Cardiac septum (tissue), 1 donor: ENCODE data around the gene OTX1. TPM values are rescaled to one million over a fixed set of nuclear protein-coding genes. Genes with fewer than 3 reads are reported as not detected.
A peak's percentile ranks its signal among the peaks of the same experiment; 100 is the strongest.
"Not testable (repeated sequence)": the region's sequence is repeated elsewhere in the genome, so short reads cannot be mapped to it uniquely, and the experiment has no call there.

Source experiments
- DNase-seq: peaks from one replicate; pipeline ENCODE4 v3.0.0-alpha.2; 2020; ENCODE audit warnings: low spot score
- intact Hi-C: fragments of 100-400 bp; cut with DNase I; formaldehyde crosslinking; loops from one replicate; pipeline ENCODE4 v1.14.0; 2022
- total RNA-seq: library from RNA; stranded (reverse); fragmentation: NEBNext Ultra II Directional; extraction: Animal tissue kit (Norgen Biotek cat#: 25700); gene quantifications from one replicate; pipeline ENCODE4 v1.2.1, GENCODE V29; 2021
- donor health status: DM: no; HTN: no; CAD: no.

OTX1 gene
- total RNA-seq, 1 donor from 2014 or later, result not detected

- intact Hi-C loops, result no loop called here
- peak; percentile 76 for DNase-seq
Observed at GRCh38 chr2:63056107-63057050, 5.7 kb downstream of the OTX1 start.

DNA sequence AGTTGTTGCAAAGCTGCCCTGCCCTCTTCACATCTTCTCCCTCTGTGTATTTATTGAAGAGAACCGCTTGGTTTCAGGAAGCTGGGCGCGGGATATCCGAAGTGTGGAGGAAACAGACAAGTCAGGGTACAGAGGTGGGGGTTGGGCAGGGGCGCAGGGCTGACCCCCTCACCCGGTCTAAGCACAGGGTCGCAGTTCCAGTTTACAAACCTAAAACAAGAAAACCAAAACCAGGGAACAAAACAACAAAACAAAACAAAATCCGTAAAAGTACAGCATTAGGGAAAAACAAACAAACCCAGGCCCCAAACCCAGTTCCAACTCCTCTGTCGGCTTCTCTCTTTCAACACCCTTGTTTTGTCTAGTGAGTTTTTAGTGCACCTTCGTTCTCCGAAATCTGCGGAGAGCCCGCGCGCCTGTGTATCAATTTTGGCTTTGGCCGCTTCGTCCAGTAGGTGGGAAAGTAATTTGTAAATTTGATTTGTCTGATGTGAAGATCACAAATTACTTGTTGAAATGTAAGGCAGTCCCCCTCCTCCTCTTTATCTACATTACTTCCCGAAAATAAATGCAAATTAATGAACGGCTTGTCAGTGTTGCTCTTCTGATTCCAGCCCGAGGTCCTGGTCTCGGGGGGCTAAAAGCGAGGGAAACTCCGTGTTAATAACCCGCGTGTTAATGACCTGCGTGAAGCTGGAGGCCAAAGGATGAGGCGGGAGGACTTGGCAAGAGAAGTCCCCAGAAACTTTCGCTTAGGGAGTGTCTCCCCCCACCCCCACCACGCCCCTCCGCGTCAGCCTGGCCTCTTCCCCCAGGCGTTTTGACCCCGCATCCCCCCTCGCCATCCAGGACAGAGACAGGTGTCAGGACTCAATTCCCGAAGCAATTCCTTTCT lies 6.9 kb downstream of the OTX1 start:
- no peak for DNase-seq
- intact Hi-C loops, result no loop called here

- intact Hi-C loops, result no loop called here
- DNase-seq, result no peak
Observed at GRCh38 chr2:63058144-63058920, 7.7 kb downstream of the OTX1 start.

DNA sequence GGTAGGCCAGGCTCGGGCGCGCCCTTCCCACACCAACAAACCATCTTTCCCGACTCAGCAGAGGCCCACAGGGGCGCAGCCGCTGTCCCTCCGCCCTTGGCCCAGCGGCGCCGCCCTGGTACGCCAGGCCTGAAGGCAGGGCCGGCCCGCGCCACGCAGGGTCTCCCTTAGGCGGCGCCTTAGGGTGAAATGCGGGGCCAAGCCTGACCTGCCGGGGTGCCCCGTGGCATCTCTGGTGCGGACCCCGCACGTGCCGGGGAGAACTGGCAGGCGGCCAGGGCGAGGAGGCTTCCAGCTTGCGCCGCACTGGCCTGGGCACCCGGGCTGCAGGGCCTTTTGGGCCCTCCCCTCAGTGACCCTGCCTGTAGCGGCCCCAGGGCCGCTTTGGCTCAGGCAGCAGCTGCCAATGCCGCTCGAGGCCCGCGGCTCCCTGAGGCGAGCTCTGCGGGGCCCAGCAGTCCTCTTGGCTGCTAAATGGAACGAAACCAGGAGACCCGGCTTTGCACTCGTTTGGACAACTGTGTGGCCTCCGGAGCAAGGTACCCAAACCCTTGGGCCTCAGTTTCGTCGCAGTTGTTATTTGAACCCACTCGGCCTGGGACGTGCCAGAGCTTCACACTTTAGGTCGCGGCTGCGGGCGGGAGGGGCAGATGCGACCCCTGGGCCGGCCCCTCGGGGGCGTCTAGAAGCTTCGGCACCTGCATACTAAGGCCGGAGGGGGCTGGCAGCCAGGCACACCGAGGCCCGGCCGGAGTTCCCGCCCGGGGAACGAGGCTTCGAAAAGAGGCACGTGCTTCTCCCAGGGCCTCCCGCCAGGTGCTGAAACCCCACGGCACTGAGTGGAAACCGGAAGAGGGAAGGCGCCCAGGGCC lies 8.5 kb downstream of the OTX1 start:
- intact Hi-C loops, result no loop called here
- DNase-seq, result no peak

DNA sequence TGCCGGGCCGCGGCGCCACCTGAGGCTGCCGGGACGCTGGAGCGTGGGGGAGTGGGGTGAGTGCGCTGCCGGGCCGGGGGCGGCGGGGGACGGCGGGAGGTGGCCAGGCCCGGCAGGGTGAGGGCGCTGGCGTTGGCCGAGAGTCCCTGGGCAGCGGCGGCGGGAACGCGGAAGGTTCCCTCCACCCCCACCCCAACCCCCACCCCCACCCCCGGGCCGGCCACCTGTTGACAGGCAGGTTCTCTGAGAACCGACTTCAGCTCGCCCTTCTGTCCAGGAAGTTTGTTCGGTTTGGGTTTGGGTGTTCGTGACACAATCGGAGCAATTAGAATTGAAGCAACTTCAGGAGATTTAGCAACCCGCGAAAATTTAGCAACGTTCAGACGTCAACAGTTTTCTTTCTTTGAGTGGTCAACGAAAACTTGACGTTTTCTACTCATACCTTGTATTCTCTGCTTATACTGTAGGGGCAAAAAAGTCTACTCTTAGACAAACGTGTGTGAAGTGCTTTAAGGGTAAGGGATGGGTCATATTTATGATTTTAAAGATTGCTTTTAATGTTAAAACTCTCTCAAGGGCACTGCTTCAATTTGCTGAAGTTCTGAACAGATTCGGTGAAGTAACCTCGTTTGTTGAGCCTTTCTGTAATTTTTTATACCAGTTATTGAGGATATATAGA lies 9.3 kb downstream of the OTX1 start:
- no peak for DNase-seq
- intact Hi-C loops, result no loop called here

DNA sequence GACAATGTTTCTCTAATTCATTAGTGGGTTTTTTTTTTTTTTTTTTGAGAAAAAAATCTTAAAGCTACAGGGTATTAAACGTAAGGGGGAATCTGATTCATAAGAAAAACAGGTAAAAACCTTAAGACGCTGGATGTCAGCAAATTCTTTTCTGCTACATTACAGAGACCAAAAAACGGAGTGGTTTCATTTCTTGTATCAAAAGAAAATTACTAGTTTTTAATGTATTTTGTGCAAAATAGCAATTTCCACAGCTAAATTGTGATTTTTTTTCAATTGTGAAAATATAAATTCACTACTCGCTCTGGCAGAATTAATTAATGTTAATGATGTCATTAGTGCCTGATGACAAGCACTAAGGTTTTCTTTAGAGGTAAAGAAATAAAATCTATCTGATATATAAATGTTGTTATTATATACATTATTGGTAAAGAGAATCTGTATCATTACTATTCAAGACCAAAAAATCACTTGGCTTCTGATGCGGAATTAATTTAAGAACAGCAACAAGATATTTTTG lies 9.9 kb downstream of the OTX1 start:
- intact Hi-C loops, result no loop called here
- no peak for DNase-seq

- intact Hi-C loops, result no loop called here
- no peak for DNase-seq
Observed at GRCh38 chr2:63064197-63064596, 13.6 kb downstream of the OTX1 start.

DNA sequence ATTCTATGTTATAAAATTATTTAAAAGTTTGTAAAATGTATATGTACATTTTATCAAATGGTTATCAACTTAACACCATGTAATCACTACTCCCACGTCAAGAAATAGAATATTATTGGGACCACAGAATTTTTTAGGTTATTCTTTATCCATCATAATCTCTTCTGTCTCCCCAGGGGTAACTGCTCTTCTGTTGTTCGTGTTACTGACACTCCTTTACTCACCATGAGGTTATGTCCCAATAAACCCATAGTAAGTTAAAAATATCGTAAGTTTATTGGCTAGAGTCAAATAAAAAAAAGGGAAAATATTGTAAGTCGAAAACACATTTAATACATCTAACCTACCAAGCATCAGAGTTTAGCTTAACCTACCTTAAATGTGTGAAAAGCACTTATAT lies 14.0 kb downstream of the OTX1 start:
- intact Hi-C loops, result no loop called here
- DNase-seq, result no peak

DNA sequence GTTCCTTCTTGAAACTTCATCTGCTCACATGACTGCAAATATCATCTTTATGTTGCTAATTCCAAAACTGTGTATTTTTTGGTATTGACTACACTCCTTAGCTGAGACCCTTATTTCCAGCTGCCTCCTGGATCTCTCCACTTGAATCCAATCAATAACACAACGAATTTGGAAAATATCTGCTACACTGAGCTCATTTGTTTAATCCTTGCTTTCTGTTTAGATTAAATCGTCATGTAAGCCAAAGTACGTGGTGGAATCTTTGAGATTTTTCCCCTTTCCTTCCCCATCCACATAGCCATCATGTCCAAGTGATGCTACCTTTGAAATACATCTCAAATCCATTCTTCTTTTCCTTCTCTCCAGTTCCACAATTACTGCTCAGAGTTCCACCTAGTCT lies 15.6 kb downstream of the OTX1 start:
- no peak for DNase-seq
- intact Hi-C loops, result no loop called here

- no peak for DNase-seq
- intact Hi-C loops, result no loop called here
Observed at GRCh38 chr2:63066838-63067237, 16.2 kb downstream of the OTX1 start.

- DNase-seq, result no peak
- intact Hi-C loops, result no loop called here
Observed at GRCh38 chr2:63071664-63072063, 21.0 kb downstream of the OTX1 start.

- intact Hi-C loops, result no loop called here
Observed at GRCh38 chr2:63073994-63074393, 23.4 kb downstream of the OTX1 start.

GRCh38 chr2:63074399-63074798 lies 23.8 kb downstream of the OTX1 start:
- DNase-seq, intact Hi-C loops: not testable (repeated sequence)

More at GRCh38 chr2:63073994-63074393, 23.4 kb downstream of the OTX1 start:
- no peak for DNase-seq

DNA sequence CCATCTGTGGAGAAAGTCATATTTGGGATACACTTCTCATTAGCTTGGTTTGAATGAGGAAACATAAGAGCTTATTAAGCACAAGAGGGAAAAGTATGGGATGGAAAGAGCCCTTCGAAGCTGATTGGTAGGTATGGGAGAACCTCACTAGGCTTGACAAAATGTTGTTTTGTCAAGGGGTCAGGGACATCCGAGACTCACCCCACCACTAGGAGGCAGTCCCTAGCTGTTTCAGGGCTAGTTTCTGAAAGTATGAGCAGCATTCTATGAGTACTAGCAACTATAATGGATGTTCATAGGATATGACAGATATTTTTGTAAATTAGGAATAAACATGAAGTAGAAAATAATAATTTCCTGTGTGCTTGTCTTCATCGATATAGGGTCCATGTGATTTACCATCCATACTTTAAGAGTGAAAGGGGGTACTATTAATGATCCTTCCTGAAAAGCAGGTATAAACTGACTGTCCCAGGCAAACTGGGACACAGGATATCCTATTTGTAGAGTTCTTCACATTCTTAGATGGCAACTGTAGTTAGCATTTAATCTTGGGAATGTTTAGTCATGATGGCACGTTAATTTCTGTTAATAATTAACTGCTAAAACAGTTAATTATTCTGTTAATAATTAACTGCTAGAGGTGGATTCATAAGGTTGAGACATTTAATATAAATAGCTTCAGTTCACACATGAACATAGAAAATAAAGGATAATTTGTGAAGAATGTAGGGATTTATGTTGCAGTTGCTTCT lies 28.4 kb downstream of the OTX1 start:
- no peak for DNase-seq

GRCh38 chr2:63081404-63081803 lies 30.8 kb downstream of the OTX1 start:
- intact Hi-C loops, result no loop called here
- DNase-seq, result no peak

More for the DNA sequence above, 28.4 kb downstream of the OTX1 start:
- intact Hi-C loops, result no loop called here

- no peak for DNase-seq
- intact Hi-C loops, result no loop called here
Observed at GRCh38 chr2:63086687-63087086, 36.1 kb downstream of the OTX1 start.

GRCh38 chr2:63092401-63092800 lies 41.8 kb downstream of the OTX1 start:
- DNase-seq, result no peak
- intact Hi-C loops, result no loop called here
